Measurements from ENCODE around the gene ST6GALNAC4.

Gene ST6GALNAC4

DNA sequence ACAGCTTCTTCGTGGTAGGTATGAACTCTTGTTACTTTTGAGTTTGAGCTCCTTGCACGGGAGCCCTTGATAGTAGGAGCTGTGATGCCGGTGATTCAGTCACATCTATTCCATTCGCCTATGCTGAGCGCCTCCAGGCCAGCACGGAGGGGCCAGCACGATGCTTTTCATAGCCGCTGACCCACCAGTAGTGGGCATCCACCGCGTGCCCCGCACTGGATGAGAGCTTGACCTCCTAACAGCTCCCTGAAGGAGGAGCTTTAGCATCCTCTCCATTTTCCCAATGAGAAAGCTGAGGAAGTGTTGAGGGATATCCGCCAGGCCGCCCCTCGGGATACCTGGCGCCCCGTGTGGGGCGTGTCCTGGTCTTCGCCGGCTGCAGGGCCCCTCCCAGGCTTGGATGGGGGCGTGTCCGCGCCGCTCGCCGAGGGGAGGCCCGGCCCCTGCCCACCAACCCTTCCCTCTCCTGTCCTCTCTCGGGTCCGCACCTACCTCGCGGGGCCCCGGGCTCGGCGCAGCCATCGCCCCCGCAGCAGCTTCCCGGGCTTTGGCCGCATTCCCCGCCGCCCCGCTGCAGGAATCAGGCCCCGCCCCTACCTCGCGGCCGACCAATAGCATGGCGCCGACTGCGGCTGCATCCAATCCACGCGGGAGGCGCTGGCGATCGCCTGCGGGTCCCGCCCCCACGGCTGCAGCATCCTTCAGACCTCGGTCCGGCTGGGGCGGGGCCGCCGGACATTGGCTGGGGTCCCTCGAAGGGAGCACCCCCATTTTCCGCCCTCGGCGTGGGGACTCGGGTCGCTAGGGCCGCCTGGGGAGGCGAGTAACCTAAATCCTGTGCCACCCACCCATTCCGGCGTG lies 13.6 kb upstream of the ST6GALNAC4 start, which contains the start of gene PIP5KL1:
PIP5KL1 (minus strand) TSS at position 547 of the 861 bp plus-strand sequence; CDS start at position 522, 25 bp downstream.
- H3K36me3 ChIP-seq (ENCODE audit: control insufficient read depth in 4 of 4, insufficient read depth in 4 of 4, low read length in 3 of 4), result peaks cover 0 to 17% (median 6%) of the 10 kb centered on the region in 4 experiments
- H3K4me3 ChIP-seq (ENCODE audit: control insufficient read depth in 1 of 7, extremely low read depth in 1 of 7, insufficient read depth in 4 of 7, low read depth in 2 of 7, low read length in 6 of 7), result peak within 1 kb of the TSS in 6 of 7 experiments; percentile 48 to 78 (median 64)
- peaks cover 0 to 31% (median 30%) of the 10 kb centered on the region in 4 experiments for H3K4me1 ChIP-seq (ENCODE audit: control extremely low read depth in 1 of 4, control insufficient read depth in 4 of 4, insufficient read depth in 4 of 4, low read length in 3 of 4)
- no peak within 1 kb of the TSS for H3K27ac ChIP-seq (ENCODE audit: insufficient read depth in 1 of 2, low read depth in 1 of 2, low read length in 2 of 2, poor library complexity in 1 of 2, severe bottlenecking in 2 of 2)
- POLR2A ChIA-PET, result interaction anchor here (0.7 to 1.0 kb wide), 2 partner anchors 9 to 99 kb away, joined by 3 to 6 read pairs; no protein-coding TSS in a partner anchor
- under 1% methylated on average over 57 of the region's 70 CpGs for WGBS (ENCODE audit: insufficient coverage)
- H3K9me3 ChIP-seq (ENCODE audit: control extremely low read depth in 1 of 5, control insufficient read depth in 4 of 5, insufficient read depth in 2 of 5, low read depth in 1 of 5, low read length in 4 of 5), result no peaks in the 10 kb centered on the region
- H3K27me3 ChIP-seq (replicated peaks in 2 of 5; ENCODE audit: control insufficient read depth in 4 of 5, insufficient read depth in 5 of 5, low read length in 4 of 5), result peaks cover 0 to 51% (median 23%) of the 10 kb centered on the region in 5 experiments
- peak in 2 of 3 donors; percentile 51 to 59 for DNase-seq
- CTCF ChIA-PET, result interaction anchor here (0.8 to 1.3 kb wide), 3 partner anchors 9 to 143 kb away, joined by 3 to 4 read pairs (median 3); no protein-coding TSS in a partner anchor

DNA sequence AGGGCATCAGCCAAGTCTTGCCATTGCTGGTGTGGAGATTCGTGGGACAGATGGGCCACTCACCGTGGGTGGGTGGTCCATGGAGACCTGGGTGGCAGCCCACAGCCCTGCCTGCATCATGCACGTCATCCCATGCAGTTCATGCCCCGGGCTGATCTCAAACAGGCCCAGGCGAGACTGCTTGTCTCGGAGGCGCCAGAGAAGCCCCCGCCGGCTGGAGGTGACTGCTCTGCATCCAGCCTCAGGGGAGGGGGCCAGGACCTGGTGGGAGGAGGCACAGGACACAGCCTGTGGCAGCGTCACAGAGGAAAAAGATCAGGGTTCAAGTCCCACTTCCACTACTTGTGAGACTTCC lies 12.8 kb upstream of the ST6GALNAC4 start:
- ChIA-PET CTCF (interaction anchor here (0.8 to 1.3 kb wide), 4 partner anchors 9 to 142 kb away, joined by 3 to 4 read pairs (median 3); no protein-coding TSS in a partner anchor), POLR2A (interaction anchor here (1.0 kb wide), 1 partner anchor 8 kb away, joined by 6 read pairs; no protein-coding TSS in a partner anchor)
- WGBS (ENCODE audit: insufficient coverage), result 72% methylated on average over 7 of the region's 10 CpGs
- Histone ChIP-seq H3K4me3 (ENCODE audit: control insufficient read depth in 1 of 7, extremely low read depth in 1 of 7, insufficient read depth in 4 of 7, low read depth in 2 of 7, low read length in 6 of 7) (no peak overlapping the region), H3K36me3 (ENCODE audit: control insufficient read depth in 4 of 4, insufficient read depth in 4 of 4, low read length in 3 of 4) (peaks cover 0 to 10% (median under 1%) of the 10 kb centered on the region in 4 experiments), H3K27me3 (replicated peaks in 2 of 5; ENCODE audit: control insufficient read depth in 4 of 5, insufficient read depth in 5 of 5, low read length in 4 of 5) (peaks cover 0 to 59% (median 26%) of the 10 kb centered on the region in 5 experiments), H3K9me3 (ENCODE audit: control extremely low read depth in 1 of 5, control insufficient read depth in 4 of 5, insufficient read depth in 2 of 5, low read depth in 1 of 5, low read length in 4 of 5) (no peaks in the 10 kb centered on the region), H3K4me1 (ENCODE audit: control extremely low read depth in 1 of 4, control insufficient read depth in 4 of 4, insufficient read depth in 4 of 4, low read length in 3 of 4) (peaks cover 0 to 30% (median 28%) of the 10 kb centered on the region in 4 experiments), H3K27ac (ENCODE audit: insufficient read depth in 1 of 2, low read depth in 1 of 2, low read length in 2 of 2, poor library complexity in 1 of 2, severe bottlenecking in 2 of 2) (no peak overlapping the region)
- DNase-seq, result no peak

DNA sequence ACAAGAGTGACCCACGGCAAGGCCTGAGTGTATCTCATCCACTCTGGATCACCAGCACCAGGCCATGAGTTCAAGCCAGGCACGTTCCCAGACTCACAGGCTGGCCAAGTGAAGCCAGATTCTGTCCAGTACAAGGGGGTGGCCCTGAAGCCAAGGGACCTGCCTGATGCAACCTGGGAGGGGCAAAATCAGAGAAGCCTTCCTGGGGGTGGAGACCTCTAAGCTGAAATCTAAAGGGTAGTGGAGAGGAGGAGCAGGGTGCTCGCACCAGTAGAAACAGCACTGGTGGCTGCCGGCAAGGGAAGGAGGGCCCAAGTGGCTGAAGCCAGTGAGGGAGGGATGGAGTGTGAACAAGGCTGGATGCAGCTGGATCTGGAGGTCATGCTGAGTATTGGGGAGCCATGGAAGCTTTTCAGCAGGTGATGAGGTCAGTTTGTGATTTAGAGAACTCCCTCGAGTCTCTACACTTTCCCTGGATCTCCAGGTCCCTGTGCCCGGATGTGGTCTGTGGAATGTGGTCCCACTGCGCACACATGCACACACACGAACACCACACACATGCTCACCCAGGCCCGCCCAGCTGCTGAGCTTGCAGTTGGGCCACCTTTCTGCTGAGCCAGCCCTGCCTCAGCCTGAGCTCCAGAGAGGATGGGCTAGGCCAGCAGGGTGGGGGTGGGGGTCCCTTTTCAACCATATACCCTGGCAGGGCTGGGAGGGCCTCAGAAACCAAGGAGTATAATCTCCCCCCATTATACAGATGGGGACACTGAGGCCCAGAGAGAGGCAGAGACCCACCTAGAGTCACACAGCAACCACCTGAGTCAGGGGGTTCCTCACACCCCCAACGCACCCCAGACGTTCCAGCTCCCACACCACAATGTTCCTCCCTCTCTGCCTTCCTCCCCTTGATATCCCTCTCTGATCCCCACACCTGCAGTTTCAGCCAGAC lies 12.1 kb upstream of the ST6GALNAC4 start:
- 85% methylated on average over 6 of the region's 11 CpGs for WGBS (ENCODE audit: insufficient coverage)
- peaks cover 0 to 5% (median 0%) of the 10 kb centered on the region in 4 experiments for H3K36me3 ChIP-seq (ENCODE audit: control insufficient read depth in 4 of 4, insufficient read depth in 4 of 4, low read length in 3 of 4)
- POLR2A ChIA-PET, result no interaction called here

DNA sequence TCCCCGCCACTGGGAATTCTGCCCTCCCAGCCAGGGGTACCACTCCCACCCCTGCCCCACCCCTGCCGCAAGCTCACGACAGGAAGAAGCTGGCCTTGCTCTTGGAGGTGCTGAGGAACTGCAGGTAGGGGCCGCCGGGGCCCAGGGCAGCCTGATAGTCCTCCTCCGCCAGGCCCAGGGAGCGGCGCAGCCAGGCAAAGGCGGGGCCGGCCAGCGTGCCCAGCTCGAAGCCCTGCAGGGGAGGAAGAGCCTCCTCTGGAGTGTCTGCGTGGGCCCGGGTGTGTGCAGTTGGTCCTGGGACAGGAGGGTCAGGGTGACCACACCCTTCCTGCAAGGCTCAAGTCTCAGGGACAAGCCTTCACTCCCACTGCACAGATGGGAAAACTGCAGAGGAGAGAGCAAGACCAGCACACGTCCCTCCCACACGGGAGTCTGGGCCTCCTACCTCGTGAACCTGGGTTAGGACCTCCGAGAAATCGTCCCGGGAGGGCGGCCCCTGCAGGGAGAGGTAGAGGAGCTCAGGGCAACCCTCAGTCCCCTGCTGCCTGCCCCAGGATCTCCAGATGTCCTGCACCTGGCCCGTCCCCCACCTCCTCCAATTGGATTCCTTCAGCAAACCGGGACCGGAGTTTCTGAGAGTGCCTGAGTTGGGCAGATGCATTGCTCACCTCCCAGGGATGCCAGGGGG lies 11.3 kb upstream of the ST6GALNAC4 start:
- DNase-seq, result no peak
- H3K27me3 ChIP-seq (replicated peaks in 2 of 5; ENCODE audit: control insufficient read depth in 4 of 5, insufficient read depth in 5 of 5, low read length in 4 of 5), result peaks cover 0 to 64% (median 26%) of the 10 kb centered on the region in 5 experiments
- peaks cover 0 to 3% (median 0%) of the 10 kb centered on the region in 4 experiments for H3K36me3 ChIP-seq (ENCODE audit: control insufficient read depth in 4 of 4, insufficient read depth in 4 of 4, low read length in 3 of 4)
- H3K4me1 ChIP-seq (ENCODE audit: control extremely low read depth in 1 of 4, control insufficient read depth in 4 of 4, insufficient read depth in 4 of 4, low read length in 3 of 4), result peaks cover 0 to 30% (median 28%) of the 10 kb centered on the region in 4 experiments
- ChIA-PET POLR2A (no interaction called here), CTCF (interaction anchor here (0.7 to 1.3 kb wide), 4 partner anchors 11 to 341 kb away, joined by 3 read pairs; no protein-coding TSS in a partner anchor)
- peak overlapping the region in 2 of 7 experiments; percentile 19 to 59 for H3K4me3 ChIP-seq (ENCODE audit: control insufficient read depth in 1 of 7, extremely low read depth in 1 of 7, insufficient read depth in 4 of 7, low read depth in 2 of 7, low read length in 6 of 7)
- H3K9me3 ChIP-seq (ENCODE audit: control extremely low read depth in 1 of 5, control insufficient read depth in 4 of 5, insufficient read depth in 2 of 5, low read depth in 1 of 5, low read length in 4 of 5), result no peaks in the 10 kb centered on the region
- 22% methylated on average over 21 of the region's 24 CpGs for WGBS (ENCODE audit: insufficient coverage)
- no peak overlapping the region for H3K27ac ChIP-seq (ENCODE audit: insufficient read depth in 1 of 2, low read depth in 1 of 2, low read length in 2 of 2, poor library complexity in 1 of 2, severe bottlenecking in 2 of 2)

More for the DNA sequence above, 12.1 kb upstream of the ST6GALNAC4 start:
- no peak overlapping the region for H3K4me3 ChIP-seq (ENCODE audit: control insufficient read depth in 1 of 7, extremely low read depth in 1 of 7, insufficient read depth in 4 of 7, low read depth in 2 of 7, low read length in 6 of 7)
- H3K27ac ChIP-seq (ENCODE audit: insufficient read depth in 1 of 2, low read depth in 1 of 2, low read length in 2 of 2, poor library complexity in 1 of 2, severe bottlenecking in 2 of 2), result no peak overlapping the region
- H3K9me3 ChIP-seq (ENCODE audit: control extremely low read depth in 1 of 5, control insufficient read depth in 4 of 5, insufficient read depth in 2 of 5, low read depth in 1 of 5, low read length in 4 of 5), result no peaks in the 10 kb centered on the region
- CTCF ChIA-PET, result interaction anchor here (0.7 to 1.3 kb wide), 4 partner anchors 8 to 342 kb away, joined by 3 read pairs; no protein-coding TSS in a partner anchor
- H3K4me1 ChIP-seq (ENCODE audit: control extremely low read depth in 1 of 4, control insufficient read depth in 4 of 4, insufficient read depth in 4 of 4, low read length in 3 of 4), result peaks cover 0 to 30% (median 28%) of the 10 kb centered on the region in 4 experiments
- DNase-seq, result no peak
- peaks cover 0 to 60% (median 26%) of the 10 kb centered on the region in 5 experiments for H3K27me3 ChIP-seq (replicated peaks in 2 of 5; ENCODE audit: control insufficient read depth in 4 of 5, insufficient read depth in 5 of 5, low read length in 4 of 5)

DNA sequence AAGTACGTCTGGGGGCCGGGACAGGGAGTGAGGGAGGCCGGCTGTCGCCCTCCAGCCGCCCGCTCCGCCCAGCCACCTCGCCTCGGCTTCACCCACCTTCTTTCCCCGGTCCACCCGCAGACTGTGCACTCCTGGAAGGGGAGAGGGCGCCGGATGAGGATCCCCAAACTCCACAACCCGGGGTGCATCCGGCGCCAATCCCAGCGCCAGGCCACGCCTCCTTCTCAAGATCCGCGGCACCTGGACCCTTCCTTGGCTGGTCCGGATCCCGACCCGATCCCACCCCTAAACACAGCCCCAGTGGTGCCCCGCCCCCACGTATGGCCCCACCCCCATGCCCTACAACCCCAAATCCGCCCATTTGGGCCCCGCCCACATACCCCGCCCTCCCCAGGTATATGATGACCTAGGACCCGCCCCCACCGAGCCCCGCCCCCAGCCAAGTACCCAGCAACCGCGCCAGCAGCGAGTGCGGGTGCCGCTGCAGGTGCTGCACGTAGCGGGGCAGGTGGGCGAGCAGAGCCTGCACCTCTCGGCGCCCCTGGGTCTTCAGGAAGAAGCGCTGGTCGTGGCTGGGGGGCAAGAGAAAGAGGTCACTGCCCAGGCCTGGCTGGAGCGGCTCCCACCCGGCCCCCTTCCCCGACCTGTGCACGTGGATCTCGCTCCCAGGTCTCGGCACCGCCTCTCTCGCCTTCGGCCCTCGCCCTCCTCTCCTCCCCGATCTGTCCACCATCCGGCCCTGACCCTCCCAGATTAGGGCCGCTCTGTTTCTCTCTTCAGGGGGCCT lies 10.6 kb upstream of the ST6GALNAC4 start:
- peaks cover 0 to 64% (median 27%) of the 10 kb centered on the region in 5 experiments for H3K27me3 ChIP-seq (replicated peaks in 2 of 5; ENCODE audit: control insufficient read depth in 4 of 5, insufficient read depth in 5 of 5, low read length in 4 of 5)
- DNase-seq, result peak in 1 of 3 donors; percentile 37
- POLR2A ChIA-PET, result no interaction called here
- H3K9me3 ChIP-seq (ENCODE audit: control extremely low read depth in 1 of 5, control insufficient read depth in 4 of 5, insufficient read depth in 2 of 5, low read depth in 1 of 5, low read length in 4 of 5), result no peaks in the 10 kb centered on the region
- H3K4me3 ChIP-seq (ENCODE audit: control insufficient read depth in 1 of 7, extremely low read depth in 1 of 7, insufficient read depth in 4 of 7, low read depth in 2 of 7, low read length in 6 of 7), result peak overlapping the region in 4 of 7 experiments; percentile 26 to 59 (median 55)
- CTCF ChIA-PET, result interaction anchor here (0.6 to 0.8 kb wide), 2 partner anchors 16 to 478 kb away, joined by 3 read pairs; no protein-coding TSS in a partner anchor
- WGBS (ENCODE audit: insufficient coverage), result 2% methylated on average over 34 of the region's 56 CpGs
- no peaks in the 10 kb centered on the region for H3K36me3 ChIP-seq (ENCODE audit: control insufficient read depth in 4 of 4, insufficient read depth in 4 of 4, low read length in 3 of 4)
- H3K4me1 ChIP-seq (ENCODE audit: control extremely low read depth in 1 of 4, control insufficient read depth in 4 of 4, insufficient read depth in 4 of 4, low read length in 3 of 4), result peaks cover 0 to 30% (median 28%) of the 10 kb centered on the region in 4 experiments
- no peak overlapping the region for H3K27ac ChIP-seq (ENCODE audit: insufficient read depth in 1 of 2, low read depth in 1 of 2, low read length in 2 of 2, poor library complexity in 1 of 2, severe bottlenecking in 2 of 2)

Data from common myeloid progenitor, CD34-positive (primary cell).